ENCODE results near the gene LEP. TPM values are rescaled to one million over a fixed set of nuclear protein-coding genes. Genes with fewer than 3 reads are reported as not detected.
"Not testable (repeated sequence)": the region's sequence is repeated elsewhere in the genome, so short reads cannot be mapped to it uniquely, and the experiment has no call there.

Gene LEP
- polyA plus RNA-seq, 1 donor, result 0.01 TPM

DNA sequence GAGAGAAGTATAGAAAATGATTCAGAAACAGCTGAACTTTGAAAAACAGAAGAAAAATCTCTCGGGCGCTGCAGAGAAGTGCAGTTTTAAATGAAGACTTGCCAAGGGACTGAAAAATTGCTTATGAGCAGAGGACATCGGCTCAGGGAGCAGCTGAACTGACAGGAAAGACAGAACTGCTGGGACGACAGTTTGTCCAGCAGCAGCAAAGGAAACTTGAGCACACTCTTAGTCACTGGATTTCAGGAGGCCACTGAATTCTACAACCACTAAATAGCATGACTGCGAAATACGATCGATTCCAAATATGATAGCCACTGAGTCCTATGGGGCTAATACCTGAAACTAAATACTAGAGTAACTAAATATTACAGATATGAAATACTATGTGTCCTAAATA is 43.0 kb downstream of the LEP start:
- Histone ChIP-seq H3K4me3 (ENCODE audit: low read length) (no peak overlapping the region), H3K27ac (ENCODE audit: low read length) (no peak overlapping the region), H3K27me3 (ENCODE audit: control insufficient read depth, insufficient read depth, low read length) (no peaks in the 10 kb centered on the region), H3K4me1 (ENCODE audit: control insufficient read depth, insufficient read depth, low read length) (no peaks in the 10 kb centered on the region), H3K36me3 (ENCODE audit: control insufficient read depth, insufficient read depth, low read length) (no peaks in the 10 kb centered on the region), H3K9me3 (ENCODE audit: control insufficient read depth, low read depth, low read length) (peaks cover 7% of the 10 kb centered on the region)
- DNase-seq, result no peak
- 87% methylated on average over 5 of the region's 7 CpGs for WGBS (ENCODE audit: insufficient coverage, low lambda C conversion rate)

DNA sequence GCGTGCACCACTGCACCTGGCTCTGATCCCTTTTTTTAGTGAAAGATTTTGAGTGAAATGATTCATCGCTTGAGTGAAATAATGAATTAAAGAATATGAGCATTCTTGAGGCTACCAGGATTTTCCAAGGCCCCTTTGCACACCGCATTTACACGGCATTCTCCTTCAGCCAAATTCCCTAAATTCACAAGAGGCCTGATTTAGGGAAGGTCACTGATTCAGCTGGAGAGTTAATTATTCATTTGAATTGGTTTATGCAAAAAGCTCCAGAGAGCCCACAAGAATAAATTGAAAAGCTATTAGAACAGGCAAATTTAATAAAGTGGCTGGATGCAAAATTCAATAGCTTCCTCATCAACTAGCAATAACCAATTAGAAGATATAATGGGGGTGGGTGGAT is 46.5 kb downstream of the LEP start:
- H3K4me1 ChIP-seq (ENCODE audit: control insufficient read depth, insufficient read depth, low read length), result no peaks in the 10 kb centered on the region
- no peaks in the 10 kb centered on the region for H3K27me3 ChIP-seq (ENCODE audit: control insufficient read depth, insufficient read depth, low read length)
- no peaks in the 10 kb centered on the region for H3K36me3 ChIP-seq (ENCODE audit: control insufficient read depth, insufficient read depth, low read length)
- peaks cover 2% of the 10 kb centered on the region for H3K9me3 ChIP-seq (ENCODE audit: control insufficient read depth, low read depth, low read length)
- H3K4me3 ChIP-seq (ENCODE audit: low read length), result no peak overlapping the region
- WGBS (ENCODE audit: insufficient coverage, low lambda C conversion rate), result no CpG with 5 or more reads among the region's 4 CpGs
- DNase-seq, result no peak
- H3K27ac ChIP-seq (ENCODE audit: low read length), result no peak overlapping the region

DNA sequence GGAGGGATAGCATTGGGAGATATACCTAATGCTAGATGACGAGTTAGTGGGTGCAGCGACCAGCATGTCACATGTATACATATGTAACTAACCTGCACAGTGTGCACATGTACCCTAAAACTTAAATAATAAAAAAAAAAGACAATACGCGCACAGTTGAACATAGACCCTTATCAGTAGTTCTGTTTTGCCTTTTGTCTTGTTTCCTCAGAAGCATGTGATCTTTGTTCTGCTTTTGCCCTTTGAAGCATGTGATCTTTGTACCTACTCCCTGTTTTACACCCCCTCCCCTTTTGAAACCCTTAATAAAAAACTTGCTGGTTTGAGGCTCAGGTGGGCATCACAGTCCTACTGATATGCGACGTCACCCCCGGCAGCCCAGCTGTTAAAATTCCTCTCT is 56.9 kb downstream of the LEP start:
- peak in 1 of 2 donors; percentile 38 for DNase-seq
- not testable (repeated sequence) for H3K36me3 ChIP-seq (ENCODE audit: control insufficient read depth, insufficient read depth, low read length); H3K4me3 ChIP-seq (ENCODE audit: low read length); H3K27ac ChIP-seq (ENCODE audit: low read length); H3K4me1 ChIP-seq (ENCODE audit: control insufficient read depth, insufficient read depth, low read length); H3K27me3 ChIP-seq (ENCODE audit: control insufficient read depth, insufficient read depth, low read length); H3K9me3 ChIP-seq (ENCODE audit: control insufficient read depth, low read depth, low read length)
- no CpG with 5 or more reads among the region's 7 CpGs for WGBS (ENCODE audit: insufficient coverage, low lambda C conversion rate)

GRCh38 chr7:128299109-128299607 is 58.1 kb downstream of the LEP start:
- Histone ChIP-seq H3K36me3 (ENCODE audit: control insufficient read depth, insufficient read depth, low read length) (peaks cover 8% of the 10 kb centered on the region), H3K27ac (ENCODE audit: low read length) (no peak overlapping the region), H3K4me1 (ENCODE audit: control insufficient read depth, insufficient read depth, low read length) (peaks cover 6% of the 10 kb centered on the region), H3K9me3 (ENCODE audit: control insufficient read depth, low read depth, low read length) (no peaks in the 10 kb centered on the region), H3K27me3 (ENCODE audit: control insufficient read depth, insufficient read depth, low read length) (no peaks in the 10 kb centered on the region), H3K4me3 (ENCODE audit: low read length) (no peak overlapping the region)
- DNase-seq, result peak in 1 of 2 donors; percentile 17
- WGBS (ENCODE audit: insufficient coverage, low lambda C conversion rate), result 60% methylated on average over 1 of the region's 7 CpGs

DNA sequence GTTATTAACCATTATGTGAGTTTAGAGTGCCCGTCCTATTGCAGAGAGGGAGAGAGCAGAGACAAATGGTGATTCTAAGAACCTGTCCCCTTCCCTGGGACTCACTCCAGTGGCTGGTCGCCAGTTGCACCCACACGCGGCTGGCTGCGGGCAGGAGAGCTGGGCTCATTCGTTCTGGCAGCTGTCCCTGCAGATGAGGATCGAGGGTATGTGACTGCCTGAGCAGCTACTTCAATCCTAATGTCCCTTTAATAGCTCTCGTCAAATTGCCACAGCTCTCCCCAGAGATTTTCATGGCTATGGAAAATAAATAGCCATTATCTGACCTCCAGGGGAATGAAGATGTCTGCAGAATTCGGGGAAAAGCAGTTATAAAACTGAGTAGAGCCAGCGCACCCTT is 61.1 kb downstream of the LEP start:
- H3K27me3 ChIP-seq (ENCODE audit: control insufficient read depth, insufficient read depth, low read length), result no peaks in the 10 kb centered on the region
- WGBS (ENCODE audit: insufficient coverage, low lambda C conversion rate), result no CpG with 5 or more reads among the region's 10 CpGs
- no peaks in the 10 kb centered on the region for H3K9me3 ChIP-seq (ENCODE audit: control insufficient read depth, low read depth, low read length)
- no peak for DNase-seq
- peaks cover 30% of the 10 kb centered on the region for H3K36me3 ChIP-seq (ENCODE audit: control insufficient read depth, insufficient read depth, low read length)
- H3K4me3 ChIP-seq (ENCODE audit: low read length), result no peak overlapping the region
- peaks cover 6% of the 10 kb centered on the region for H3K4me1 ChIP-seq (ENCODE audit: control insufficient read depth, insufficient read depth, low read length)
- no peak overlapping the region for H3K27ac ChIP-seq (ENCODE audit: low read length)

GRCh38 chr7:128303133-128303532 is 62.1 kb downstream of the LEP start:
- WGBS (ENCODE audit: insufficient coverage, low lambda C conversion rate), result no CpG with 5 or more reads among the region's 2 CpGs
- DNase-seq, result no peak
- Histone ChIP-seq H3K27me3 (ENCODE audit: control insufficient read depth, insufficient read depth, low read length) (no peaks in the 10 kb centered on the region), H3K9me3 (ENCODE audit: control insufficient read depth, low read depth, low read length) (no peaks in the 10 kb centered on the region), H3K4me3 (ENCODE audit: low read length) (no peak overlapping the region), H3K36me3 (ENCODE audit: control insufficient read depth, insufficient read depth, low read length) (peaks cover 38% of the 10 kb centered on the region), H3K4me1 (ENCODE audit: control insufficient read depth, insufficient read depth, low read length) (peaks cover 6% of the 10 kb centered on the region), H3K27ac (ENCODE audit: low read length) (no peak overlapping the region)

DNA sequence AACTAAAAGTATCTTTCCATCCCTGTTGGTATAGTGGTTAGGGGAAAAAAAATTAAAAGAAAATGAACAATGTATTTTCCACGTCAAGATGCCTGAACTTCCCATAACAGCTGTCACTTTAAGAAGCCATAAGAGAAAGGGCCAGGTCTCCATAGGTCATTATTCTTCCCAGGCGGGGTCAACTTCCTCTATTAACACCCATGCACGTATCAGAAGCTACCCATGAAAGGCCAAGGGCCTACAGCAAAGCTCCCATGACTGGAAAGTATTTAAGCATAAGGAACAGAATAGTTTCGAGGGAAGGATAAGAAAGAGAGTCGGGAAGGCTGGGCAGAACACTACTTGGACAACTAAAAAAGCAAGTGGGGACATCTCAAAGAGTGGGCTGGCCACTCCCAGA is 62.6 kb downstream of the LEP start:
- Histone ChIP-seq H3K36me3 (ENCODE audit: control insufficient read depth, insufficient read depth, low read length) (peaks cover 42% of the 10 kb centered on the region), H3K4me3 (ENCODE audit: low read length) (no peak overlapping the region), H3K27me3 (ENCODE audit: control insufficient read depth, insufficient read depth, low read length) (no peaks in the 10 kb centered on the region), H3K27ac (ENCODE audit: low read length) (no peak overlapping the region), H3K9me3 (ENCODE audit: control insufficient read depth, low read depth, low read length) (no peaks in the 10 kb centered on the region), H3K4me1 (ENCODE audit: control insufficient read depth, insufficient read depth, low read length) (peaks cover 4% of the 10 kb centered on the region)
- DNase-seq, result no peak
- WGBS (ENCODE audit: insufficient coverage, low lambda C conversion rate), result 60% methylated on average over 1 of the region's 5 CpGs

GRCh38 chr7:128304212-128304611 is 63.1 kb downstream of the LEP start:
- H3K27ac ChIP-seq (ENCODE audit: low read length), result no peak overlapping the region
- no peak for DNase-seq
- no peak overlapping the region for H3K4me3 ChIP-seq (ENCODE audit: low read length)
- WGBS (ENCODE audit: insufficient coverage, low lambda C conversion rate), result no CpG with 5 or more reads among the region's 1 CpG
- peaks cover 43% of the 10 kb centered on the region for H3K36me3 ChIP-seq (ENCODE audit: control insufficient read depth, insufficient read depth, low read length)
- no peaks in the 10 kb centered on the region for H3K9me3 ChIP-seq (ENCODE audit: control insufficient read depth, low read depth, low read length)
- no peaks in the 10 kb centered on the region for H3K27me3 ChIP-seq (ENCODE audit: control insufficient read depth, insufficient read depth, low read length)
- peaks cover under 1% of the 10 kb centered on the region for H3K4me1 ChIP-seq (ENCODE audit: control insufficient read depth, insufficient read depth, low read length)

GRCh38 chr7:128307061-128307460 is 66.0 kb downstream of the LEP start:
- no peak overlapping the region for H3K27ac ChIP-seq (ENCODE audit: low read length)
- H3K27me3 ChIP-seq (ENCODE audit: control insufficient read depth, insufficient read depth, low read length), result no peaks in the 10 kb centered on the region
- H3K9me3 ChIP-seq (ENCODE audit: control insufficient read depth, low read depth, low read length), result no peaks in the 10 kb centered on the region
- H3K4me1 ChIP-seq (ENCODE audit: control insufficient read depth, insufficient read depth, low read length), result no peaks in the 10 kb centered on the region
- DNase-seq, result no peak
- no peak overlapping the region for H3K4me3 ChIP-seq (ENCODE audit: low read length)
- WGBS (ENCODE audit: insufficient coverage, low lambda C conversion rate), result 100% methylated on average over 1 of the region's 2 CpGs
- H3K36me3 ChIP-seq (ENCODE audit: control insufficient read depth, insufficient read depth, low read length), result peaks cover 71% of the 10 kb centered on the region
